NCI-H82 treated with DMSO at 0.1 percent for 48 hours (cell line): ENCODE results near the gene CCDC12.

ENCODE experiments used
- DNase-seq: peaks from one replicate; lab custom pipeline; 2025; ENCODE audit not compliant: unreplicated experiment; lab: John Stamatoyannopoulos, UW

Gene CCDC12

GRCh38 chr3:46958467-46959160 is 17.9 kb downstream of the CCDC12 start:
- no peak for DNase-seq

GRCh38 chr3:46957092-46957820 is 19.3 kb downstream of the CCDC12 start:
- no peak for DNase-seq

GRCh38 chr3:46955801-46956259 is 20.7 kb downstream of the CCDC12 start:
- no peak for DNase-seq

GRCh38 chr3:46955157-46955556 is 21.4 kb downstream of the CCDC12 start:
- no peak for DNase-seq

- DNase-seq = no peak
Measured at GRCh38 chr3:46954178-46954577, 22.4 kb downstream of the CCDC12 start.

- DNase-seq = no peak
Measured at GRCh38 chr3:46953234-46954010, 23.1 kb downstream of the CCDC12 start.

- no peak for DNase-seq
Measured at GRCh38 chr3:46952813-46953212, 23.7 kb downstream of the CCDC12 start.

- no peak for DNase-seq
Measured at GRCh38 chr3:46950650-46951241, 25.8 kb downstream of the CCDC12 start.

GRCh38 chr3:46950177-46950576 is 26.4 kb downstream of the CCDC12 start:
- no peak for DNase-seq

GRCh38 chr3:46948830-46949671 is 27.5 kb downstream of the CCDC12 start:
- DNase-seq = no peak

- DNase-seq = no peak
Measured at GRCh38 chr3:46947981-46948791, 28.4 kb downstream of the CCDC12 start.

- no peak for DNase-seq
Measured at GRCh38 chr3:46947546-46947901, 29.0 kb downstream of the CCDC12 start.

- DNase-seq = no peak
Measured at GRCh38 chr3:46946856-46947545, 29.5 kb downstream of the CCDC12 start.

GRCh38 chr3:46946416-46946815 is 30.1 kb downstream of the CCDC12 start:
- no peak for DNase-seq

GRCh38 chr3:46944191-46944590 is 32.4 kb downstream of the CCDC12 start:
- DNase-seq = no peak

GRCh38 chr3:46943237-46944187 is 33.0 kb downstream of the CCDC12 start:
- DNase-seq = no peak

GRCh38 chr3:46942481-46943236 is 33.9 kb downstream of the CCDC12 start:
- no peak for DNase-seq
